C4-2B (cell line): ENCODE results near the gene ZIM2.

Source experiments
- H3K27ac ChIP-seq: fragments of 450-650 bp; 2 replicates; pipeline ENCODE4 v1.5.1; 2017
- ZFX ChIP-seq: fragments of 450-650 bp; IDR thresholded peaks from 2 replicates; pipeline ENCODE4 v1.6.1; 2017
- TF ChIP-seq, protein P1 (sequence below): fragments of 450-650 bp; conservative IDR thresholded peaks from 2 replicates; pipeline ENCODE4 v1.5.1; 2017; ENCODE audit warnings: mild to moderate bottlenecking

Gene ZIM2

DNA sequence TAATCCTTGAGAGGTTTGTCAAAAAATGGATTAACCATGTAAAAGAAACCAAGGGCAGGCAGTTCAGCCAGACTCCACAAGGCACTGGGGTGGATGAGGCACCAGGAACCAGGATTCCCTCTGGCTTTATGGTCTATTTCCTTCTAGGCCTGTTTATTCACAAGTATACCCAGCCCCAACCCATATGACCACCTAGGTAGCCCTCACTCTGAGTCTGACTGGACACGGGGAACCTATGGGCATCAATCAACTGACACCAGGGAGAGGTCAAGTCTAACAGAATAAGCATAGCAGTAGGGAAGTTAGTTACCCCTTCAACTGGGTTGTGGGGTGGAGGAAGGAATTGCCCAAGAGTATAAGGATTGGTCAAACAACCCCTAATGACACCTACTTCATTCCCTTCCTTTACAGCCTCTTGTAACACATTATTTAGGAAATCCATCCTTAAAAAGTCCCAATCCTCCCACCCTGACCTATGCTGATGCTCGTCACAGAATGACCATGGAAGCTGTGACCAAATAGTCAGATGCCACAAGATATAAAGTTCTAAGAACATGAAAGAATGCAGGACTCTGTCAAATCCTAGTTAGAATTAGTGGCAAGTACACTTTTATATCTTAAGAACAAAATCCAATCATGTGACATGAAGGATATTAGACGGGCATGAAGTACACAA, 31.7 kb downstream of the ZIM2 start:
- TF ChIP-seq ZFX: no peak
- TF ChIP-seq, protein P1, sequence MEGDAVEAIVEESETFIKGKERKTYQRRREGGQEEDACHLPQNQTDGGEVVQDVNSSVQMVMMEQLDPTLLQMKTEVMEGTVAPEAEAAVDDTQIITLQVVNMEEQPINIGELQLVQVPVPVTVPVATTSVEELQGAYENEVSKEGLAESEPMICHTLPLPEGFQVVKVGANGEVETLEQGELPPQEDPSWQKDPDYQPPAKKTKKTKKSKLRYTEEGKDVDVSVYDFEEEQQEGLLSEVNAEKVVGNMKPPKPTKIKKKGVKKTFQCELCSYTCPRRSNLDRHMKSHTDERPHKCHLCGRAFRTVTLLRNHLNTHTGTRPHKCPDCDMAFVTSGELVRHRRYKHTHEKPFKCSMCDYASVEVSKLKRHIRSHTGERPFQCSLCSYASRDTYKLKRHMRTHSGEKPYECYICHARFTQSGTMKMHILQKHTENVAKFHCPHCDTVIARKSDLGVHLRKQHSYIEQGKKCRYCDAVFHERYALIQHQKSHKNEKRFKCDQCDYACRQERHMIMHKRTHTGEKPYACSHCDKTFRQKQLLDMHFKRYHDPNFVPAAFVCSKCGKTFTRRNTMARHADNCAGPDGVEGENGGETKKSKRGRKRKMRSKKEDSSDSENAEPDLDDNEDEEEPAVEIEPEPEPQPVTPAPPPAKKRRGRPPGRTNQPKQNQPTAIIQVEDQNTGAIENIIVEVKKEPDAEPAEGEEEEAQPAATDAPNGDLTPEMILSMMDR: no peak

DNA sequence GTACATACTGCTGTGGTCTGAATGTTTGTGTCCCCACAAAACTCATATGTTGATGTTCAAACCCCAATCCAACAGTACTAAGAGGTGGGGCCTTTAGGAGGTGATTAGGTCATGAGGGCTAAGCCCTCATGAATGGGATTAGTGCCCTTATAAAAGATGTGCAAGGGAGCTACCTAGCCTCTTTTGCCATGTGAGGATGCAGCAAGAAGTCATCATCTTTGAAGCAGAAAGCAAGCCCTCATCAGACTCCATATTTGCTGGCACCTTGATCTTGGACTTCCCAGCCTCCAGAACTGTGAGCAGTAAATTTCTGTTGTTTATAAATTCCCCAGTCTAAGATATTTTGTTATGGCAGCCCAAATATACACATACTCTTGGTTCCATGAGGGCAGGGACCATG, 33.9 kb downstream of the ZIM2 start:
- TF ChIP-seq, protein P1: no peak
- TF ChIP-seq ZFX: no peak
- no peak overlapping the region for H3K27ac ChIP-seq

More for the DNA sequence above, 31.7 kb downstream of the ZIM2 start:
- no peak overlapping the region for H3K27ac ChIP-seq

DNA sequence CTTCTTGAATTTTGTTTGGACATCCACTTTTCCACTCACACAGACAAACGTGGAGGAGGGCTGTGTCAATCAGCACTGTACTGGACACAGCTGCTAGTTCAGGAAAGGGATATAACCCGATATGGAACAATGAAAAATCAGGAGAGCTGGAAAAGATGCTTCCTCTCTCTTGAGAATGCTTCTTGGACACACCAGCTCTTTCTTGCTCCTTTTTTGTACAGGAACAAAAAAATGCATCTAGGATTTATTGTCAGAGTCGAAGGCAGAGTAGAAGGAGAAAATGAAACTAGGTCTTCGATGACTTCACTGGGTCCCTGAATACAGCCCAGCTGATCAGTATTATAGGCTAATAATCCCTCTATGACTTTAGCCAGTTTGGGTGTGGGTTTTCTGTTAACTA, 62.2 kb downstream of the ZIM2 start:
- no peak overlapping the region for H3K27ac ChIP-seq
- TF ChIP-seq, protein P1: no peak
- no peak for TF ChIP-seq ZFX

DNA sequence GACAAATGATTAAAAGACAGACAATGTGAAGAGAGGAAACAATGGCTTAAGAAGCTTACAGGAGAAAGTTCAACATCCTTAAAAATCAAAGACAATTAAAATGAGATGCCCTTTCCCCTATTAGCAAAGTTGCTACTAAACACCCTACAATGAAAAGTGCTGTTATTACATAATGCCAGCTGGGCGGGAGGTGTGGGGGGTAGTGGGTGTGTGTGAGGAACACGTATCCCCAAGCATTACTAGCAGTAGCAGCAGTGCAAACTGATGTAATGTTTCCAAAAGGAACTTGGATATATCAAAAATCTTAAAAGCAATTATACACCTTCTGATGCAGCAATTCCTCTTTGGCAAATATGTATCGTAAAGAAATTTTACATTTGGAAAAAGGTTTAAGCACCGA, 70.9 kb downstream of the ZIM2 start:
- no peak overlapping the region for H3K27ac ChIP-seq
- TF ChIP-seq, protein P1: no peak
- no peak for TF ChIP-seq ZFX

DNA sequence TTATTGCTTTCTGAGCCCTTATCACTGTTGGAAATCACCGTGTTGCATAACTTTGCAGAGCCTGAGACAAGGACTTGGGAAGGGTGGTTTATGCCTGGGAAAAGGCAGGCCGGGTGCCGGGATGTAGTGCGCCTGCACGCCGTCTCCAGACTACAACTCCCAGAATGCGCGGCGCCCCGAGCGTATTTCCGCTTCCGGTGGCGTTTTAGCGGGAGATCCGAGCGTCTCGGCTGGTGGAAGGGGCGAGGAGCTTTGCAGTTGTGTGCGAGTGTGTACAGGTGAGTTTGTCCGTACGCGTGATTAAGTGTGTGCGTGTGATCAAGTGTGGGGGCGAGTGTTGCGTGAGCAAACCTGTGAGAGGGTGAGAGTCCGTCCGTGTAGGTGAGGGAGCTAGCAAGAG, 75.4 kb downstream of the ZIM2 start:
- TF ChIP-seq ZFX: no peak
- TF ChIP-seq, protein P1: no peak
- no peak overlapping the region for H3K27ac ChIP-seq

DNA sequence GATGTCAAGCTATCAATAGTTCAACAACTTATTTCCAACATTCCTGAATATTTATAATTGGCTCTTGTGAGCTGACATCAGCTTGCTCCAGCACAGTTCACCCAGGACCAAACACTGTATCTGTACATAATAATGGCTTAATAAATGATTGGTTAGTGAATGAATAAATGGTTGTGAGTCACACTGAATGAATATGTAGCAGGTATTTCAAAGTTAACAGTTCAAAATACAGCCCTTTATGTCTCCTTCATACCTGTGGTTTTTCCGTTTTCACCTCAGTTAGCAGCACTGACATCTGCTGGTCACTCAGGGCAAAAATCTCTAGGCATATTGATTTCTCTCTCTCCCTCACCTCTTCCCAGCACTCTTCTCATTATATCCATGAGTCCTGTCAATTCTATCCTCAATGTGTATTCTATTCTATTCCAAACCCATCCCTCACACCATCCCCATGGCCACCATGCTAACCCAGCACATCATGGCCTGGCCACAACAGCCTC, 76.3 kb downstream of the ZIM2 start:
- no peak for TF ChIP-seq ZFX
- TF ChIP-seq, protein P1: peak; percentile 34
- no peak overlapping the region for H3K27ac ChIP-seq

DNA sequence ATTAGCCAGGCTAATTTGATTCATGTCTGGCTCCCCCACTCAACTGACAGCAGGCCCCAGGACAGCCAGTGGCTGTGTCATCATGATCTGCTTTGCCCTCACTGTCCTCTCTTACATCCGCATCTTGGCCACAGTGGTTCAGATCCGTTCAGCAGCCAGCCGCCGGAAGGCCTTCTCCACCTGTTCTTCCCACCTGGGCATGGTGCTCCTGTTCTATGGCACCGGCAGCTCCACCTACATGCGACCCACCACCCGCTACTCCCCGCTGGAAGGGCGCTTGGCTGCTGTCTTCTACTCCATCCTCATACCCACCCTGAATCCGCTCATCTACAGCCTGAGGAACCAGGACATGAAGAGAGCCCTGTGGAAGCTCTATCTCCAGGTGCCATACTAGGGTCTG, 79.7 kb downstream of the ZIM2 start:
- no peak for TF ChIP-seq ZFX
- TF ChIP-seq, protein P1: no peak

More for the DNA sequence above, 79.7 kb downstream of the ZIM2 start:
- H3K27ac ChIP-seq: no peak overlapping the region
